H1 (cell line): ENCODE results near the gene CCDC83. TPM values are rescaled to one million over a fixed set of nuclear protein-coding genes. Genes with fewer than 3 reads are reported as not detected.

ENCODE experiments used
- CTCF ChIA-PET: fragments of 300-600 bp; sonication (Branson Sonifier 250); formaldehyde crosslinking; loops from one replicate; lab custom pipeline; 2021; ENCODE audit not compliant: partially characterized antibody; lab: Charles Lee
- POLR2A ChIA-PET: fragments of 300-600 bp; sonication (Branson Sonifier 250); formaldehyde crosslinking; loops from one replicate; lab custom pipeline; 2021; ENCODE audit warnings: inconsistent platforms; ENCODE audit not compliant: partially characterized antibody; lab: Charles Lee
- DNase-seq, 2 experiments: peaks; one replicate each; pipeline versions ENCODE4 v3.0.0 to v3.0.0-alpha.2; 2010 to 2022; ENCODE audit warnings: low spot score in 2 of 2, low read depth in 1 of 2, mixed read lengths in 1 of 2
- FAIRE-seq: peaks from 2 replicates; lab custom pipeline; 2011; peaks lifted over from hg19 to GRCh38; lab: Jason Lieb, UNC
- H2AFZ ChIP-seq: 2 replicates; pipeline ENCODE4 v1.8.1; 2012; ENCODE audit warnings: low read length, inconsistent platforms
- H2AK5ac ChIP-seq: 2 replicates; pipeline ENCODE4 v1.6.1; 2013; ENCODE audit warnings: low read depth, low read length
- H2BK120ac ChIP-seq: replicated peaks from 2 replicates; pipeline ENCODE3; 2013; ENCODE audit warnings: low read depth, low read length, inconsistent platforms
- H2BK12ac ChIP-seq: 2 replicates; pipeline ENCODE4 v1.6.1; 2013; ENCODE audit warnings: low read depth, low read length
- H2BK15ac ChIP-seq: 2 replicates; pipeline ENCODE4 v1.6.1; 2013; ENCODE audit warnings: low read length
- H2BK20ac ChIP-seq: 2 replicates; pipeline ENCODE4 v1.6.1; 2013; ENCODE audit warnings: low read length
- H2BK5ac ChIP-seq: 2 replicates; pipeline ENCODE4 v1.6.1; 2013; ENCODE audit warnings: low read depth, low read length
- H3K14ac ChIP-seq: 2 replicates; pipeline ENCODE4 v1.6.1; 2013; ENCODE audit warnings: inconsistent platforms; ENCODE audit not compliant: insufficient read length
- H3K18ac ChIP-seq: 2 replicates; pipeline ENCODE4 v1.6.1; 2013; ENCODE audit warnings: low read length; ENCODE audit errors: extremely low read depth
- H3K23ac ChIP-seq: 2 replicates; pipeline ENCODE4 v1.6.1; 2013; ENCODE audit warnings: inconsistent platforms; ENCODE audit not compliant: insufficient read length
- H3K23me2 ChIP-seq: 2 replicates; pipeline ENCODE4 v1.6.1; 2013; ENCODE audit warnings: low read depth, low read length
- H3K27ac ChIP-seq: 2 replicates; pipeline ENCODE4 v1.6.1; 2011; ENCODE audit warnings: low read depth, low read length, inconsistent platforms
- H3K27me3 ChIP-seq, 4 experiments: replicated peaks in 1 of 4; 1 replicate in 1 of 4; 2 replicates in 3 of 4; pipeline versions ENCODE4 v1.6.1 to v1.8.1; 2011 to 2013; ENCODE audit warnings: low read length in 3 of 4, mild to moderate bottlenecking in 3 of 4, inconsistent platforms in 2 of 4, mixed read lengths in 2 of 4, moderate library complexity in 1 of 4; ENCODE audit not compliant: control insufficient read depth in 3 of 4, insufficient read depth in 3 of 4; ENCODE audit errors: extremely low read depth in 1 of 4
- H3K36me3 ChIP-seq, 4 experiments: 2 replicates each; pipeline versions ENCODE4 v1.6.1 to v1.8.1; 2011 to 2013; ENCODE audit warnings: mild to moderate bottlenecking in 4 of 4, low read length in 3 of 4, moderate library complexity in 2 of 4, control low read depth in 1 of 4, inconsistent platforms in 1 of 4; ENCODE audit not compliant: insufficient read depth in 4 of 4, control insufficient read depth in 2 of 4
- H3K4ac ChIP-seq: replicated peaks from 2 replicates; pipeline ENCODE3; 2013; ENCODE audit warnings: low read length, low read depth, mixed read lengths, inconsistent platforms; ENCODE audit not compliant: insufficient read length
- H3K4me1 ChIP-seq, 4 experiments: replicated peaks in 1 of 4; 1 replicate in 1 of 4; 2 replicates in 3 of 4; pipeline versions ENCODE4 v1.6.1 to v1.8.1; 2011 to 2013; ENCODE audit warnings: low read length in 3 of 4, inconsistent platforms in 2 of 4, mixed read lengths in 1 of 4; ENCODE audit not compliant: insufficient read depth in 4 of 4, control insufficient read depth in 3 of 4
- H3K4me2 ChIP-seq, 2 experiments: 2 replicates each; pipeline versions ENCODE4 v1.6.1 to v1.8.1; 2011 to 2013; ENCODE audit warnings: low read depth in 2 of 2, low read length in 2 of 2, control low read depth in 1 of 2, inconsistent platforms in 1 of 2, mild to moderate bottlenecking in 1 of 2; ENCODE audit not compliant: insufficient read depth in 1 of 2
- H3K4me3 ChIP-seq, 4 experiments: fragments of 200-600, 300-600 bp in 1 of 4; sonication (generic), shearing (Covaris generic), sonication (Bioruptor Twin) in 1 of 4; 2 replicates each; pipeline versions ENCODE4 v1.5.1 to v1.8.1; 2011 to 2016; ENCODE audit warnings: low read length in 4 of 4, low read depth in 3 of 4, control low read depth in 2 of 4, inconsistent platforms in 2 of 4, mild to moderate bottlenecking in 2 of 4, mixed read lengths in 1 of 4, moderate library complexity in 1 of 4; ENCODE audit not compliant: insufficient read depth in 2 of 4; ENCODE audit errors: extremely low read depth in 1 of 4
- H3K56ac ChIP-seq: replicated peaks from 2 replicates; pipeline ENCODE3; 2013; ENCODE audit warnings: low read depth, mild to moderate bottlenecking, mixed read lengths, low read length, inconsistent platforms; ENCODE audit not compliant: insufficient read length
- H3K79me1 ChIP-seq: 2 replicates; pipeline ENCODE4 v1.6.1; 2013; ENCODE audit warnings: low read depth, low read length, control low read depth
- H3K79me2 ChIP-seq, 2 experiments: 2 replicates each; pipeline versions ENCODE4 v1.6.1 to v1.8.1; 2012 to 2013; ENCODE audit warnings: low read length in 2 of 2, mild to moderate bottlenecking in 2 of 2, inconsistent platforms in 1 of 2; ENCODE audit not compliant: insufficient read depth in 2 of 2, control insufficient read depth in 1 of 2
- H3K9ac ChIP-seq, 4 experiments: replicated peaks in 1 of 4; 1 replicate in 1 of 4; 2 replicates in 3 of 4; pipeline versions ENCODE4 v1.6.1 to v1.8.1; 2011 to 2013; ENCODE audit warnings: low read depth in 3 of 4, low read length in 3 of 4, control low read depth in 2 of 4, mild to moderate bottlenecking in 2 of 4, moderate library complexity in 2 of 4, inconsistent platforms in 1 of 4; ENCODE audit errors: extremely low read depth in 1 of 4
- H3K9me3 ChIP-seq, 2 experiments: 2 replicates each; pipeline versions ENCODE4 v1.6.1 to v1.8.1; 2012 to 2013; ENCODE audit warnings: mild to moderate bottlenecking in 2 of 2, moderate library complexity in 2 of 2, control low read depth in 1 of 2, inconsistent platforms in 1 of 2, low read depth in 1 of 2, low read length in 1 of 2, mixed read lengths in 1 of 2; ENCODE audit not compliant: insufficient read depth in 2 of 2
- H4K20me1 ChIP-seq, 2 experiments: replicated peaks in 1 of 2; 2 replicates each; pipeline versions ENCODE3 to v1.8.1; 2011 to 2013; ENCODE audit warnings: inconsistent platforms in 2 of 2, low read length in 2 of 2, mild to moderate bottlenecking in 1 of 2; ENCODE audit not compliant: insufficient read depth in 2 of 2, control insufficient read depth in 1 of 2
- H4K5ac ChIP-seq: 2 replicates; pipeline ENCODE4 v1.6.1; 2013; ENCODE audit warnings: low read length, low read depth, mixed read lengths, inconsistent platforms; ENCODE audit not compliant: insufficient read length
- H4K8ac ChIP-seq: 2 replicates; pipeline ENCODE4 v1.8.0; 2013; ENCODE audit warnings: mild to moderate bottlenecking, moderate library complexity, low read length, inconsistent platforms; ENCODE audit not compliant: insufficient read depth; ENCODE audit errors: extremely low read depth
- H4K91ac ChIP-seq: replicated peaks from 2 replicates; pipeline ENCODE3; 2013; ENCODE audit warnings: low read length, mixed read lengths, inconsistent platforms; ENCODE audit not compliant: insufficient read length
- CHD1 ChIP-seq: IDR thresholded peaks from 2 replicates; pipeline ENCODE4 v1.6.1; 2012; ENCODE audit warnings: low read depth, low read length, improper control_type of control experiment
- EGR1 ChIP-seq: IDR thresholded peaks from 2 replicates; pipeline ENCODE4 v1.6.1; 2011; ENCODE audit warnings: low read depth, low read length, borderline replicate concordance
- GABPA ChIP-seq: IDR thresholded peaks from 2 replicates; pipeline ENCODE4 v1.6.1; 2011; ENCODE audit warnings: mild to moderate bottlenecking, low read length, moderate library complexity, borderline replicate concordance; ENCODE audit not compliant: insufficient read depth
- JUND ChIP-seq: IDR thresholded peaks from 2 replicates; pipeline ENCODE4 v1.6.1; 2011; ENCODE audit warnings: mild to moderate bottlenecking, improper control_type of control experiment, low read length
- NANOG ChIP-seq: IDR thresholded peaks from 2 replicates; pipeline ENCODE4 v1.6.1; 2011; ENCODE audit warnings: low read length, low read depth, mild to moderate bottlenecking, inconsistent platforms; ENCODE audit not compliant: insufficient read depth, poor library complexity, severe bottlenecking
- NRF1 ChIP-seq: IDR thresholded peaks from 2 replicates; pipeline ENCODE4 v1.6.1; 2011; ENCODE audit warnings: mild to moderate bottlenecking, low read depth, low read length, improper control_type of control experiment
- POLR2A ChIP-seq, 2 experiments: IDR thresholded peaks; 1 replicate in 1 of 2; 2 replicates in 1 of 2; pipeline ENCODE4 v1.6.1; 2011; ENCODE audit warnings: low read depth in 2 of 2, low read length in 2 of 2, mild to moderate bottlenecking in 2 of 2; ENCODE audit errors: control extremely low read depth in 1 of 2
- POLR2AphosphoS5 ChIP-seq: IDR thresholded peaks from 2 replicates; pipeline ENCODE4 v1.6.1; 2011; ENCODE audit warnings: low read depth, low read length
- RAD21 ChIP-seq, 2 experiments: IDR thresholded peaks in 1 of 2; conservative IDR thresholded peaks in 1 of 2; 2 replicates each; pipeline ENCODE4 v1.6.1; 2011; ENCODE audit warnings: low read depth in 2 of 2, low read length in 2 of 2, improper control_type of control experiment in 1 of 2, inconsistent platforms in 1 of 2, mild to moderate bottlenecking in 1 of 2, moderate library complexity in 1 of 2
- SIRT6 ChIP-seq: IDR thresholded peaks from one replicate; pipeline ENCODE4 v1.7.1; 2012; ENCODE audit warnings: low read length, inconsistent platforms
- SIX5 ChIP-seq: IDR thresholded peaks from 2 replicates; pipeline ENCODE4 v1.6.1; 2011; ENCODE audit warnings: mild to moderate bottlenecking, low read depth, low read length
- SP4 ChIP-seq: IDR thresholded peaks from 2 replicates; pipeline ENCODE4 v1.6.1; 2012; ENCODE audit warnings: low read length, inconsistent platforms
- TBP ChIP-seq: IDR thresholded peaks from 2 replicates; pipeline ENCODE4 v1.6.1; 2011; ENCODE audit warnings: low read depth, low read length, improper control_type of control experiment
- TEAD4 ChIP-seq: IDR thresholded peaks from 2 replicates; pipeline ENCODE4 v1.6.1; 2012; ENCODE audit warnings: low read depth, low read length, inconsistent platforms, mixed read lengths
- WGBS, 2 experiments: shearing (Covaris generic) in 1 of 2; methylation state at CpG; one replicate each; pipeline versions ENCODE4 v1.1.6 to v1.1.7; 2013 to 2015; ENCODE audit warnings: low lambda C conversion rate in 2 of 2, mixed read lengths in 2 of 2, inconsistent platforms in 1 of 2, low coverage in 1 of 2, missing lambda C conversion rate in 1 of 2; ENCODE audit not compliant: insufficient replicate concordance in 2 of 2, insufficient coverage in 1 of 2, insufficient read length in 1 of 2; ENCODE audit errors: extremely low coverage in 1 of 2, missing lambda C conversion rate in 1 of 2; 5-methylcytosine and 5-hydroxymethylcytosine counted together
- polyA plus RNA-seq, 7 experiments: library from polyadenylated mRNA; depleted of rRNA in 3 of 7; stranded (reverse) in 5 of 7; unstranded in 2 of 7; fragments of >200 nt in 5 of 7; fragments of 200-250 nt in 2 of 7; gene quantifications; 1 replicate in 5 of 7; 2 replicates in 1 of 7; 4 replicates in 1 of 7; pipeline versions ENCODE4 v1.2.1 to v1.2.3, GENCODE V29; 2011 to 2013; ENCODE audit warnings: missing spikeins in 2 of 7, mixed read lengths in 2 of 7
- total RNA-seq: library from RNA; stranded (reverse); fragmentation: NEBNext Ultra II Directional; extraction: Animal tissue kit (Norgen Biotek cat#: 25700); gene quantifications from 2 replicates; pipeline ENCODE4 v1.2.1, GENCODE V29; 2021
- TF ChIP-seq, protein P1 (sequence below): IDR thresholded peaks from 2 replicates; pipeline ENCODE4 v1.6.1; 2011; ENCODE audit warnings: low read length, improper control_type of control experiment

The CCDC83 gene
- total and polyA plus RNA-seq, 2 of the 8 experiments (the other 6 are each of a cell fraction or from before 2014, with no cell fraction given) = not detected

DNA sequence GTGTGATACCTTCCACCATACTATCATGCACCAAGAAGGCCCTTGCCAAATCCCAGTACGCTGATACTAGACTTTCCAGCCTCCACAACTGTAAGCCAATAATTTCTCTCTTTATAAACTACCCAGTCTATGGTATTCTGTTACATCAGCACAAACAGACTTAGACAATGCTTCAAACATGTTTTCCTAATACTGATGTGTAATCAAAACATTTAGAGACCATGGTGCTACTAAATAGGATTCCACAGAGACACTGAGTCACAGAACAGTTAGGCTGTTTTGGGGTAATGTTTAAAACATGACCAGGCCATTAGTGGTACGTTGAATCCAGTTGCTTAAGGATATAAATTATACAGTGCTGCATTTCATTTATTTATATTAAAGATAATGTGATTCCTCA lies 110.0 kb downstream of the CCDC83 start:
- Histone ChIP-seq H4K20me1 (peaks cover 0 to 2% of the 10 kb centered on the region in 2 experiments), H3K56ac (no peak overlapping the region), H2AFZ (no peak overlapping the region), H3K36me3 (peaks cover 0 to 7% (median 0%) of the 10 kb centered on the region in 4 experiments; a peak in 2 of 8 replicates), H2BK12ac (no peak overlapping the region), H3K27ac (no peak overlapping the region), H3K79me1 (no peaks in the 10 kb centered on the region), H2AK5ac (no peak overlapping the region), H2BK20ac (no peak overlapping the region), H3K23me2 (0 out of 2 replicates have a peak, but pooled peaks cover 2% of the 10 kb centered on the region), H3K4me1 (no peaks in the 10 kb centered on the region), H3K18ac (no peak overlapping the region), H3K27me3 (no peaks in the 10 kb centered on the region), H3K79me2 (no peaks in the 10 kb centered on the region; a peak in 1 of 4 replicates), H2BK5ac (no peak overlapping the region), H4K91ac (no peak overlapping the region), H3K4me3 (no peak overlapping the region), H3K9ac (no peak overlapping the region), H3K4ac (no peak overlapping the region), H4K5ac (no peak overlapping the region), H3K4me2 (no peak overlapping the region), H3K14ac (no peak overlapping the region), H3K9me3 (no peaks in the 10 kb centered on the region), H2BK120ac (no peak overlapping the region), H2BK15ac (no peak overlapping the region), H3K23ac (no peak overlapping the region), H4K8ac (no peak overlapping the region)
- 92% methylated on average over 2 of the region's 2 CpGs; no CpG with 5 or more reads in 1 of the 2 experiments for WGBS, 2 experiments
- FAIRE-seq (no peak), DNase-seq (no peak)
- ChIA-PET CTCF (no interaction called here), POLR2A (no interaction called here)
- TF ChIP-seq SIX5 = no peak
- TF ChIP-seq POLR2A (IDR thresholded peaks at IDR 0.05; ENCODE audit: control extremely low read depth in 1 of 2, low read depth in 2 of 2, low read length in 2 of 2) = no peak
- no peak for TF ChIP-seq EGR1
- TF ChIP-seq, protein P1, sequence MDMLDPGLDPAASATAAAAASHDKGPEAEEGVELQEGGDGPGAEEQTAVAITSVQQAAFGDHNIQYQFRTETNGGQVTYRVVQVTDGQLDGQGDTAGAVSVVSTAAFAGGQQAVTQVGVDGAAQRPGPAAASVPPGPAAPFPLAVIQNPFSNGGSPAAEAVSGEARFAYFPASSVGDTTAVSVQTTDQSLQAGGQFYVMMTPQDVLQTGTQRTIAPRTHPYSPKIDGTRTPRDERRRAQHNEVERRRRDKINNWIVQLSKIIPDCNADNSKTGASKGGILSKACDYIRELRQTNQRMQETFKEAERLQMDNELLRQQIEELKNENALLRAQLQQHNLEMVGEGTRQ = no peak
- TF ChIP-seq TBP = no peak
- no peak for TF ChIP-seq NANOG
- no peak for TF ChIP-seq JUND
- TF ChIP-seq NRF1 = no peak
- no peak for TF ChIP-seq CHD1
- TF ChIP-seq RAD21 (IDR thresholded peaks at IDR 0.05 in 1 of 2, conservative IDR thresholded peaks at IDR 0.05 in 1 of 2; ENCODE audit: low read depth in 2 of 2, low read length in 2 of 2) = no peak
- TF ChIP-seq SP4 = no peak
- TF ChIP-seq TEAD4 = no peak
- no peak for TF ChIP-seq GABPA
- no peak for TF ChIP-seq POLR2AphosphoS5
- TF ChIP-seq SIRT6 = no peak
